Activated CD4-positive, alpha-beta T cell treated with anti-CD3 and anti-CD28 coated beads for 36 hours (primary cell): Measurements from ENCODE around the gene MED19. TPM values are rescaled to one million over a fixed set of nuclear protein-coding genes. Genes with fewer than 3 reads are reported as not detected.
A peak's percentile ranks its signal among the peaks of the same experiment; 100 is the strongest.
"Not testable (repeated sequence)": the region's sequence is repeated elsewhere in the genome, so short reads cannot be mapped to it uniquely, and the experiment has no call there.

Experiments
- ATAC-seq: fragments of 200-7000 bp; cut with Tn5 transposase; one replicate; pipeline ENCODE4 v1.10.0; 2021; ENCODE audit warnings: mild to moderate bottlenecking, moderate library complexity
- CTCF ChIA-PET: fragments of 350-600 bp; sonication (Branson Sonifier 250); formaldehyde crosslinking; loops from one replicate; lab custom pipeline; 2021; ENCODE audit warnings: antibody characterized with exemption; lab: Charles Lee
- POLR2A ChIA-PET: fragments of 350-600 bp; sonication (Branson Sonifier 250); formaldehyde crosslinking; loops from one replicate; lab custom pipeline; 2021; ENCODE audit warnings: antibody characterized with exemption, inconsistent platforms; lab: Charles Lee
- DNase-seq: peaks from one replicate; pipeline ENCODE4 v3.0.0-alpha.2; 2020
- H3K27ac Mint-ChIP-seq: one replicate; pipeline ENCODE4 v1.8.0; 2021; ENCODE audit warnings: mixed read lengths
- H3K27me3 Mint-ChIP-seq: one replicate; pipeline ENCODE4 v1.8.0; 2021; ENCODE audit warnings: mixed read lengths
- H3K36me3 Mint-ChIP-seq: one replicate; pipeline ENCODE4 v1.8.0; 2021; ENCODE audit warnings: low read depth, mixed read lengths
- H3K4me1 Mint-ChIP-seq: one replicate; pipeline ENCODE4 v1.8.0; 2021; ENCODE audit warnings: mixed read lengths
- H3K4me3 Mint-ChIP-seq: one replicate; pipeline ENCODE4 v1.8.0; 2021; ENCODE audit warnings: mild to moderate bottlenecking, moderate library complexity, mixed read lengths
- H3K9me3 Mint-ChIP-seq: one replicate; pipeline ENCODE4 v1.8.0; 2021; ENCODE audit warnings: low read depth, mixed read lengths
- intact Hi-C, 2 experiments: fragments of 100-400 bp; cut with DNase I in 1 of 2; cut with micrococcal nuclease in 1 of 2; formaldehyde crosslinking; loops; one replicate each; pipeline versions ENCODE4 v1.14.2 to v1.15.1; 2022 to 2024; cut with DNase I, micrococcal nuclease
- total RNA-seq, 2 experiments: library from RNA; stranded (reverse); gene quantifications; one replicate each; pipeline ENCODE4 v1.2.3, GENCODE V29; 2021

MED19 gene
- total RNA-seq, 2 experiments from 2014 or later: 8.6 to 10.6 TPM

DNA sequence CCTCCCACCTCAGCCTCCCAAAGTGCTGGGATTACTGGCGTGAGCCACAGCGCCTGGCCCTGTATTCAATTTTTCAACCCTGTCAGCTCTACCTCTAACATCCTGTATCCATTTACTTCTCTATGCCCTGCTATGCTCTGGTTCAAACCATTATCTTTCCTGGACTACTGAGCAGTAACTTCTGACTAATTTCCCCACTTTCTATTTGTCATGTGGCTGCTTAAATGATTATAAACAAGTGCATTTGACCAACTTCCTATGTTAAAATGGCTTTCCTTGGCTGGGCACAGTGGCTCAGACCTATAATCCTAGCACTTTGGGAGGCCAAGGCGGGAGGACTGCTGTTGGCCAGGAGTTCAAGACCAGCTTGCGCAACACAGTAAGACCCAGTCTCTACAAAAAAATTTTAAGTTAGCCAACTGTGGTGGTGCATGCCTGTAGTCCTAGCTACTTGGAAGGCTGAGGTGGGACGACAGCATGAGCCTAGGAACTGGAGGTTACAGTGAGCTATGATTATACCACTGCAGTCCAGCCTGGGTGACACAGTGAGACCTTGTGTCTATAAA lies 2.1 kb downstream of the MED19 start:
- H3K27me3 Mint-ChIP-seq: no peaks in the 10 kb centered on the region
- H3K36me3 Mint-ChIP-seq: peaks cover 12% of the 10 kb centered on the region
- no peak for DNase-seq
- no peak overlapping the region for H3K4me3 Mint-ChIP-seq
- peaks cover 48% of the 10 kb centered on the region for H3K4me1 Mint-ChIP-seq
- H3K27ac Mint-ChIP-seq: peak overlapping the region; percentile 42
- H3K9me3 Mint-ChIP-seq: no peaks in the 10 kb centered on the region
- no peak for ATAC-seq
- CTCF ChIA-PET: interaction anchor here (0.6 to 1.2 kb wide), 6 partner anchors 8 to 91 kb away, joined by 3 to 7 read pairs (median 3); no protein-coding TSS in a partner anchor
- POLR2A ChIA-PET: interaction anchor here (0.6 to 2.6 kb wide), 3 partner anchors 18 to 51 kb away, joined by 3 to 16 read pairs (median 7); partner anchors contain the start of gene SELENOH
- intact Hi-C loops: loop anchor here in 1 of 2 experiments (5.0 kb wide), 2 partner anchors 143 to 283 kb away; partner anchors contain the start of genes SLC43A3 and UBE2L6

DNA sequence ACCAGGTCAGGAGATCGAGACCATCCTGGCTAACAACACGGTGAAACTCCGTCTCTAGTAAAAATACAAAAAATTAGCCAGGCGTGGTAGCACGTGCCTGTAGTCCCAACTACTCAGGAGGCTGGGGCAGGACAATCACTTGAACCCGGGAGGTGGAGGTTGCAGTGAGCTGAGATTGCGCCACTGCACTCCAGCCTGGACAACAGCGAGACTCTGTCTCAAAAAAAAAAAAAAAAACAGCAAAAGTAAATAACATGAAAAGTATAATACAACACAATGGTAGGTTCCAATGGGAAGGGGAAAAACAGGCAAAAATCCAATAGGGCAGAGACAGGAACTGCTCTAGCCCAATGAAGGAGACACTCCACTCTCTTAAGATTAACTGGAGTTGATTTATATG lies 6.6 kb downstream of the MED19 start:
- H3K27me3 Mint-ChIP-seq, H3K27ac Mint-ChIP-seq, H3K9me3 Mint-ChIP-seq, DNase-seq, CTCF ChIA-PET, H3K4me3 Mint-ChIP-seq, intact Hi-C loops, ATAC-seq: not testable (repeated sequence)
- POLR2A ChIA-PET: interaction anchor here (0.7 kb wide), 1 partner anchor 95 kb away, joined by 3 read pairs; no protein-coding TSS in a partner anchor
- Mint-ChIP-seq H3K36me3 (peaks cover 18% of the 10 kb centered on the region), H3K4me1 (peaks cover 17% of the 10 kb centered on the region)

GRCh38 chr11:57704932-57705331 lies 7.1 kb downstream of the MED19 start:
- H3K27ac Mint-ChIP-seq: no peak overlapping the region

DNA sequence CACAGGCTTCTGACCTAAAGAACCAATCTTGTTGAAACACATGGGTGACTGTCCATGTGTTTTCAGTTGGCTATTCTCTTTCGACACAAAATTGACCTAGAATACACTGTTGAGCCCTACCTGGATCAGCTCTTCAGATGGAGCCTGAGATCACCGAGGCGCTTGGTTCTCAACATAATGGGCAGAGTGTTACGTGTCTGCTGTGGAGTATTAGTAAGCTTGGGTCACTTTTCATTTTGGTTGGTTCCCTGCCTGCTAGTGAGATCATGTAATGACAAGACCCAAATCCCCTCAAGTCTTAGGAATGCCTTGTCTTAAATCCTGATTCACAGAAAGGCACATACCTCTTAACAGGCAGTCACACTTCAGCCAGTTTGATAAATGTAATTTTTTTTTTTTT lies 8.7 kb downstream of the MED19 start:
- peaks cover 34% of the 10 kb centered on the region for H3K36me3 Mint-ChIP-seq
- H3K27me3 Mint-ChIP-seq: no peaks in the 10 kb centered on the region
- peaks cover 4% of the 10 kb centered on the region for H3K4me1 Mint-ChIP-seq
- CTCF ChIA-PET: interaction anchor here (0.6 to 2.1 kb wide), 7 partner anchors 10 to 733 kb away, joined by 3 to 11 read pairs (median 3); no protein-coding TSS in a partner anchor
- POLR2A ChIA-PET: interaction anchor here (0.7 kb wide), 1 partner anchor 19 kb away, joined by 3 read pairs; no protein-coding TSS in a partner anchor
- no peak for DNase-seq
- H3K4me3 Mint-ChIP-seq: no peak overlapping the region
- no peak for ATAC-seq
- H3K9me3 Mint-ChIP-seq: no peaks in the 10 kb centered on the region
- H3K27ac Mint-ChIP-seq: peak overlapping the region; percentile 37
- intact Hi-C loops: no loop called here

More at GRCh38 chr11:57704932-57705331, 7.1 kb downstream of the MED19 start:
- intact Hi-C loops: no loop called here
- Mint-ChIP-seq H3K27me3 (no peaks in the 10 kb centered on the region), H3K36me3 (peaks cover 21% of the 10 kb centered on the region), H3K9me3 (no peaks in the 10 kb centered on the region), H3K4me3 (no peak overlapping the region), H3K4me1 (peaks cover 12% of the 10 kb centered on the region)
- DNase-seq: no peak
- no peak for ATAC-seq
- POLR2A ChIA-PET: interaction anchor here (0.7 kb wide), 1 partner anchor 95 kb away, joined by 3 read pairs; no protein-coding TSS in a partner anchor
- CTCF ChIA-PET: no interaction called here

GRCh38 chr11:57700425-57700824 lies 11.6 kb downstream of the MED19 start:
- Mint-ChIP-seq H3K4me3 (no peak overlapping the region), H3K36me3 (peaks cover 43% of the 10 kb centered on the region), H3K27ac (no peak overlapping the region), H3K27me3 (no peaks in the 10 kb centered on the region), H3K4me1 (no peaks in the 10 kb centered on the region), H3K9me3 (no peaks in the 10 kb centered on the region)
- CTCF ChIA-PET: no interaction called here
- POLR2A ChIA-PET: no interaction called here
- intact Hi-C loops: no loop called here
- ATAC-seq: no peak
- DNase-seq: no peak

DNA sequence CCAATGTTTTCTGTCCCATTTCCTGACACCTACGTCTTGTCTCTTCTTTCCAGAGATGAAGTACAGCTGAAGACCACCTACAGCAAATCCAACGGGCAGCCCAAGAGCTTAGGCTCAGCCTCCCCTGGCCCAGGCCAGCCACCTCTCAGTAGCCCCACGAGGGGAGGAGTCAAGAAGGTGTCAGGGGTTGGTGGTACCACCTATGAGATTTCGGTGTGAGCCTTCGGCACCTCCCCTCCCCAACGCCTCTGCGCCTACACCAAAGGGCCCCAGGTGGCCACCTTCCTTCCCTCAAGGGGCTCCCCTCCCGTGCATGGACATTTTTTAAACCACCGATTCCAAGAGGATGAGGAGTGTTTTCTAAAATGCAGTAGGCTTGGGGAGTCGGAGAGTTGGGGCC lies 12.2 kb downstream of the MED19 start:
- no peaks in the 10 kb centered on the region for H3K4me1 Mint-ChIP-seq
- ChIA-PET CTCF (interaction anchor here (1.3 kb wide), 1 partner anchor 24 kb away, joined by 3 read pairs; no protein-coding TSS in a partner anchor), POLR2A (no interaction called here)
- H3K4me3 Mint-ChIP-seq: no peak overlapping the region
- H3K27ac Mint-ChIP-seq: no peak overlapping the region
- DNase-seq: no peak
- H3K36me3 Mint-ChIP-seq: peaks cover 46% of the 10 kb centered on the region
- H3K9me3 Mint-ChIP-seq: no peaks in the 10 kb centered on the region
- no peaks in the 10 kb centered on the region for H3K27me3 Mint-ChIP-seq
- intact Hi-C loops: no loop called here
- no peak for ATAC-seq

DNA sequence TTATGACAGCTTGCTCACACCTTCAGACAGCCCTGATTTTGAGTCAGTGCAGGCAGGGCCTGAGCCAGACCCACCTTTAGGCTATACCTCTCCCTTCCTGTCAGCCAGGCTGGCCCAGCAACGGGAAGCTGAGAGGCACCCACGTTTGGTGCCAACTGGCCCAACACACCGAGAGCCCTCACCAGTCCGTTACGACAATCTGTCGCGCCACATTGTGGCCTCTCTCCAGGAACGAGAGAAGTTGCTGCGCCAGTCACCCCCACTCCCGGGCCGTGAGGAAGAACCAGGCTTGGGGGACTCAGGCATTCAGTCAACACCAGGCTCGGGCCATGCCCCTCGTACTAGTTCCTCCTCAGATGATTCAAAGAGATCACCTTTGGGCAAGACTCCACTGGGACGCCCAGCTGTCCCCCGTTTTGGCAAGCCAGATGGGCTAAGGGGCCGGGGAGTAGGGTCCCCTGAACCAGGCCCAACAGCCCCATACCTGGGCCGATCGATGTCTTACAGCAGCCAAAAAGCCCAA lies 13.1 kb downstream of the MED19 start:
- POLR2A ChIA-PET: no interaction called here
- Mint-ChIP-seq H3K36me3 (peaks cover 48% of the 10 kb centered on the region), H3K9me3 (no peaks in the 10 kb centered on the region), H3K4me1 (no peaks in the 10 kb centered on the region), H3K4me3 (no peak overlapping the region), H3K27me3 (no peaks in the 10 kb centered on the region), H3K27ac (no peak overlapping the region)
- no peak for DNase-seq
- intact Hi-C loops: no loop called here
- no peak for ATAC-seq
- CTCF ChIA-PET: interaction anchor here (1.3 to 1.9 kb wide), 4 partner anchors 9 to 127 kb away, joined by 3 to 5 read pairs (median 3); no protein-coding TSS in a partner anchor

GRCh38 chr11:57690474-57690873 lies 21.5 kb downstream of the MED19 start:
- ATAC-seq, CTCF ChIA-PET, DNase-seq, H3K4me3 Mint-ChIP-seq, POLR2A ChIA-PET, H3K27me3 Mint-ChIP-seq, H3K4me1 Mint-ChIP-seq, H3K9me3 Mint-ChIP-seq, H3K27ac Mint-ChIP-seq, intact Hi-C loops: not testable (repeated sequence)
- H3K36me3 Mint-ChIP-seq: peaks cover 46% of the 10 kb centered on the region

DNA sequence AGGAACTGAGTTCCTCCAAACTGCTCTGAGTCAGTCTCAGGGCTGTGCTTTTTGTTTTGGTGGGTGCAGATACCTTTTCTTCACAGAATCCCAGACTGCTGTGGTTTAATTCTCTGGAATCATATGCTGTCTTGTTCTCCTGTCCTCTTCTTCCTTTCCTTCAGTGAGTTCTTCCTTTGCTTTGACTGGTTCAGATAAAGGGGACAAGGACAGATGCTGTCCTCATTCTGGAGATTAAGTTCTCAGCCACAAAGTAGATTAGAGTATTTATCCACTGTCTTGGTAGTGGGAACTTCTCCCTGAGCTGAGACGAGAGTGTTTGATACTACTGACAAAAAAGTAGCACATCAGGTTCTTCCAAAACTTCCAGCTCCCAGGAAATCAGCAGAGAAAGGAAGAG lies 30.8 kb downstream of the MED19 start:
- intact Hi-C loops: no loop called here
- DNase-seq (no peak), ATAC-seq (no peak)
- H3K27me3 Mint-ChIP-seq: no peaks in the 10 kb centered on the region
- peaks cover 45% of the 10 kb centered on the region for H3K4me1 Mint-ChIP-seq
- peaks cover 57% of the 10 kb centered on the region for H3K36me3 Mint-ChIP-seq
- no peaks in the 10 kb centered on the region for H3K9me3 Mint-ChIP-seq
- no peak overlapping the region for H3K4me3 Mint-ChIP-seq
- POLR2A ChIA-PET: interaction anchor here (0.6 kb wide), 1 partner anchor 255 kb away, joined by 3 read pairs; no protein-coding TSS in a partner anchor
- H3K27ac Mint-ChIP-seq: peak overlapping the region; percentile 72
- CTCF ChIA-PET: interaction anchor here (1.5 kb wide), 1 partner anchor 117 kb away, joined by 3 read pairs; no protein-coding TSS in a partner anchor

DNA sequence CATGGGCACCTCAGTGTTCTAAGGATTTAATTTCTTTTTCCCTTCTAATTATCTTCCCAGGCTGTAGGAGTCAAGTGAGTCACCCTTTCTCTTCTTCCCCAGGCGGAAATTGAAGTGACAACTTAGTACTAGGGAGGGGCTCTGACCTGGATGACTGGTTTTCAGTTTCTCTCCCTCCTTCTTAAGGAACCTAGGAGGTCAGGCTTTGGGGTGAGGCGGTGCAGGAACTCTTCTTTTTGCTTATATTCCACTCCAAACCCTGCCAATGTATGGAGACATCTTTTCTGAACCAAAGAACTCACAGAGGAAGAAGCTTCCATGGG lies 31.5 kb downstream of the MED19 start:
- H3K4me1 Mint-ChIP-seq: peaks cover 52% of the 10 kb centered on the region
- peak; percentile 83 for ATAC-seq

DNA sequence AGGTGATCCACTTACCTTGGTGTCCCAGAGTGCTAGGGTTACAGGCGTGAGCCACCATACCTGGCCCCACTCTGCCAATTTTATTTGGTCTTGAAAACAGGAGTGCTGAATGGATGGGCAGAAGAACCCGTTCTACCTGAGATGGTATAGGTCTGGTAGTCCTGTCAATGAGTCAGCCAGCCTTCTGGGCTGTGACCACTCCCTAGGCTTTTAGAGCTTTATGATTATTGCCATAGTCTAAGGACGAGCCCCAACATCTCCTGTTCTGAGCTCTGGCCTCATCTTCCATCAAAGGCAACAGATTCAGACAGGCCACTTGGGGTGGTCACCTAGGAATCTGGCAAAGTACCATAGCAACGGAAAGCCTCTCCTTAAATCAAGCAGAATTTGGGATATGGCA lies 32.6 kb downstream of the MED19 start:
- H3K27ac Mint-ChIP-seq: no peak overlapping the region
- ATAC-seq (no peak), DNase-seq (no peak)
- intact Hi-C loops: no loop called here
- H3K9me3 Mint-ChIP-seq: no peaks in the 10 kb centered on the region
- peaks cover 56% of the 10 kb centered on the region for H3K36me3 Mint-ChIP-seq
- ChIA-PET POLR2A (interaction anchor here (1.5 kb wide), 1 partner anchor 62 kb away, joined by 3 read pairs; the partner anchor contains the start of gene SELENOH), CTCF (interaction anchor here (1.3 to 1.4 kb wide), 2 partner anchors 12 to 334 kb away, joined by 3 read pairs; no protein-coding TSS in a partner anchor)
- no peaks in the 10 kb centered on the region for H3K27me3 Mint-ChIP-seq
- H3K4me1 Mint-ChIP-seq: peaks cover 63% of the 10 kb centered on the region
- H3K4me3 Mint-ChIP-seq: no peak overlapping the region

More for the DNA sequence above, 31.5 kb downstream of the MED19 start:
- H3K4me3 Mint-ChIP-seq: no peak overlapping the region
- intact Hi-C loops: no loop called here
- H3K27me3 Mint-ChIP-seq: no peaks in the 10 kb centered on the region
- DNase-seq: no peak
- POLR2A ChIA-PET: interaction anchor here (0.6 to 1.5 kb wide), 2 partner anchors 61 to 254 kb away, joined by 3 read pairs; partner anchors contain the start of gene SELENOH
- peaks cover 63% of the 10 kb centered on the region for H3K36me3 Mint-ChIP-seq
- no peaks in the 10 kb centered on the region for H3K9me3 Mint-ChIP-seq
- CTCF ChIA-PET: interaction anchor here (0.6 to 1.5 kb wide), 4 partner anchors 116 to 815 kb away, joined by 3 to 4 read pairs (median 3); no protein-coding TSS in a partner anchor
- peak overlapping the region; percentile 12 for H3K27ac Mint-ChIP-seq
